CD14-positive monocyte (primary cell): ENCODE measurements around the gene TRIM31. TPM values are rescaled to one million over a fixed set of nuclear protein-coding genes. Genes with fewer than 3 reads are reported as not detected.
A peak's percentile ranks its signal among the peaks of the same experiment; 100 is the strongest.

Experiments used
- DNase-seq, 3 donors: peaks; one replicate each; pipeline ENCODE4 v3.0.0-alpha.2; 2011 to 2022
- H2AFZ ChIP-seq: 2 replicates; pipeline ENCODE4 v1.6.0; 2012; ENCODE audit warnings: mild to moderate bottlenecking, low read depth, low read length, inconsistent platforms; ENCODE audit not compliant: insufficient read depth, poor library complexity, severe bottlenecking
- H3K27ac ChIP-seq, 2 donors: 1 replicate in 1 of 2; 2 replicates in 1 of 2; pipeline ENCODE4 v1.5.1; 2012 to 2013; ENCODE audit warnings: low read length in 2 of 2, control low read depth in 1 of 2, inconsistent platforms in 1 of 2, low read depth in 1 of 2, mild to moderate bottlenecking in 1 of 2
- H3K27me3 ChIP-seq, 2 donors: one replicate each; pipeline versions ENCODE4 v1.6.0 to v1.6.1; 2011 to 2013; ENCODE audit warnings: low read length in 2 of 2; ENCODE audit not compliant: control insufficient read depth in 2 of 2, insufficient read depth in 2 of 2
- H3K36me3 ChIP-seq, 2 donors: replicated peaks in 1 of 2; 1 replicate in 1 of 2; 2 replicates in 1 of 2; pipeline versions ENCODE4 v1.5.1 to v1.6.1; 2012 to 2013; ENCODE audit warnings: low read length in 2 of 2, control low read depth in 1 of 2, inconsistent platforms in 1 of 2, mild to moderate bottlenecking in 1 of 2; ENCODE audit not compliant: insufficient read depth in 2 of 2, control insufficient read depth in 1 of 2
- H3K4me1 ChIP-seq, 2 donors: 1 replicate in 1 of 2; 2 replicates in 1 of 2; pipeline versions ENCODE4 v1.5.1 to v1.6.1; 2012 to 2013; ENCODE audit warnings: low read length in 2 of 2, control low read depth in 1 of 2, inconsistent platforms in 1 of 2, mild to moderate bottlenecking in 1 of 2, moderate library complexity in 1 of 2; ENCODE audit not compliant: insufficient read depth in 2 of 2, control insufficient read depth in 1 of 2
- H3K4me2 ChIP-seq: replicated peaks from 2 replicates; pipeline ENCODE3; 2012; ENCODE audit warnings: low read length, moderate library complexity, mild to moderate bottlenecking; ENCODE audit not compliant: poor library complexity, severe bottlenecking; ENCODE audit errors: extremely low read depth
- H3K4me3 ChIP-seq, 3 experiments: fragments of 200-600 bp in 1 of 3; sonication (generic) in 1 of 3; replicated peaks in 1 of 3; 1 replicate in 2 of 3; 2 replicates in 1 of 3; pipeline ENCODE4 v1.5.1; 2011 to 2013; ENCODE audit warnings: low read length in 3 of 3, mild to moderate bottlenecking in 3 of 3, control low read depth in 2 of 3, low read depth in 2 of 3, inconsistent platforms in 1 of 3, moderate library complexity in 1 of 3
- H3K79me2 ChIP-seq: 2 replicates; pipeline ENCODE4 v1.6.0; 2012; ENCODE audit warnings: mild to moderate bottlenecking, control low read depth, inconsistent platforms, low read length, moderate library complexity; ENCODE audit not compliant: insufficient read depth
- H3K9ac ChIP-seq: 2 replicates; pipeline ENCODE4 v1.6.0; 2017; ENCODE audit warnings: low read length, mild to moderate bottlenecking; ENCODE audit not compliant: insufficient read depth, poor library complexity, severe bottlenecking
- H3K9me3 ChIP-seq, 2 donors: replicated peaks in 1 of 2; 1 replicate in 1 of 2; 2 replicates in 1 of 2; pipeline versions ENCODE4 v1.5.1 to v1.6.1; 2012 to 2013; ENCODE audit warnings: low read length in 2 of 2, control low read depth in 1 of 2; ENCODE audit not compliant: control insufficient read depth in 1 of 2, insufficient read depth in 1 of 2
- H4K20me1 ChIP-seq: 2 replicates; pipeline ENCODE4 v1.6.0; 2012; ENCODE audit warnings: mild to moderate bottlenecking, low read length, control low read depth, moderate library complexity; ENCODE audit not compliant: insufficient read depth
- H3K27ac Mint-ChIP-seq, 7 donors: one replicate each; pipeline ENCODE4 v1.8.0; 2020; ENCODE audit warnings: mild to moderate bottlenecking in 7 of 7, mixed read lengths in 7 of 7, moderate library complexity in 6 of 7, inconsistent platforms in 2 of 7
- H3K27me3 Mint-ChIP-seq, 3 donors: one replicate each; pipeline ENCODE4 v1.8.0; 2021 to 2022; ENCODE audit warnings: low read depth in 3 of 3, mild to moderate bottlenecking in 3 of 3, mixed read lengths in 3 of 3, moderate library complexity in 3 of 3, inconsistent platforms in 1 of 3
- H3K36me3 Mint-ChIP-seq, 2 donors: one replicate each; pipeline ENCODE4 v1.8.0; 2020; ENCODE audit warnings: mixed read lengths in 2 of 2, inconsistent platforms in 1 of 2, mild to moderate bottlenecking in 1 of 2
- H3K4me1 Mint-ChIP-seq: one replicate; pipeline ENCODE4 v1.8.0; 2020; ENCODE audit warnings: mild to moderate bottlenecking, mixed read lengths
- H3K4me3 Mint-ChIP-seq, 2 donors: one replicate each; pipeline ENCODE4 v1.8.0; 2020; ENCODE audit warnings: mild to moderate bottlenecking in 2 of 2, mixed read lengths in 2 of 2, moderate library complexity in 1 of 2
- H3K9me3 Mint-ChIP-seq, 7 donors: one replicate each; pipeline ENCODE4 v1.8.0; 2020 to 2022; ENCODE audit warnings: mixed read lengths in 7 of 7, mild to moderate bottlenecking in 6 of 7, moderate library complexity in 6 of 7, inconsistent platforms in 2 of 7
- WGBS: methylation state at CpG from one replicate; pipeline ENCODE4 v1.1.5; 2013; ENCODE audit warnings: missing lambda C conversion rate; ENCODE audit not compliant: insufficient coverage; 5-methylcytosine and 5-hydroxymethylcytosine counted together
- intact Hi-C, 2 donors: fragments of 100-400 bp; cut with micrococcal nuclease; formaldehyde crosslinking; loops; one replicate each; pipeline versions ENCODE4 v1.15.0 to v1.15.1; 2023
- polyA plus RNA-seq, 3 donors: library from polyadenylated mRNA; depleted of rRNA in 1 of 3; unstranded in 2 of 3; stranded (reverse) in 1 of 3; fragments of 300-500 nt in 2 of 3; fragments of >200 nt in 1 of 3; fragmentation: Illumina TruSeq in 2 of 3; gene quantifications; 1 replicate in 2 of 3; 2 replicates in 1 of 3; pipeline ENCODE4 v1.2.3, GENCODE V29; 2012 to 2021
- TF ChIP-seq, protein P1 (sequence below): fragments of 200-600 bp; IDR thresholded peaks from one replicate; pipeline ENCODE4 v1.8.0; 2022; ENCODE audit warnings: antibody characterized with exemption, mild to moderate bottlenecking

TRIM31 gene
- polyA plus RNA-seq, 3 donors: not detected

GRCh38 chr6:30156262-30156599 is 43.3 kb upstream of the TRIM31 start:
- no peaks in the 10 kb centered on the region for H3K27me3 ChIP-seq
- no peak overlapping the region for H2AFZ ChIP-seq
- peaks cover 28 to 37% of the 10 kb centered on the region in 2 donors for H3K4me1 ChIP-seq
- H3K4me1 Mint-ChIP-seq: peaks cover 28% of the 10 kb centered on the region
- peaks cover 0 to 6% (median 2%) of the 10 kb centered on the region in 3 donors for H3K27me3 Mint-ChIP-seq
- no peaks in the 10 kb centered on the region for H3K79me2 ChIP-seq
- peak overlapping the region in 2 of 7 donors; percentile 49 to 55 for H3K27ac Mint-ChIP-seq
- no peak for DNase-seq
- H4K20me1 ChIP-seq: no peaks in the 10 kb centered on the region
- no peaks in the 10 kb centered on the region for H3K36me3 Mint-ChIP-seq
- no peaks in the 10 kb centered on the region for H3K9me3 ChIP-seq
- no peak overlapping the region for H3K27ac ChIP-seq
- TF ChIP-seq, protein P1, sequence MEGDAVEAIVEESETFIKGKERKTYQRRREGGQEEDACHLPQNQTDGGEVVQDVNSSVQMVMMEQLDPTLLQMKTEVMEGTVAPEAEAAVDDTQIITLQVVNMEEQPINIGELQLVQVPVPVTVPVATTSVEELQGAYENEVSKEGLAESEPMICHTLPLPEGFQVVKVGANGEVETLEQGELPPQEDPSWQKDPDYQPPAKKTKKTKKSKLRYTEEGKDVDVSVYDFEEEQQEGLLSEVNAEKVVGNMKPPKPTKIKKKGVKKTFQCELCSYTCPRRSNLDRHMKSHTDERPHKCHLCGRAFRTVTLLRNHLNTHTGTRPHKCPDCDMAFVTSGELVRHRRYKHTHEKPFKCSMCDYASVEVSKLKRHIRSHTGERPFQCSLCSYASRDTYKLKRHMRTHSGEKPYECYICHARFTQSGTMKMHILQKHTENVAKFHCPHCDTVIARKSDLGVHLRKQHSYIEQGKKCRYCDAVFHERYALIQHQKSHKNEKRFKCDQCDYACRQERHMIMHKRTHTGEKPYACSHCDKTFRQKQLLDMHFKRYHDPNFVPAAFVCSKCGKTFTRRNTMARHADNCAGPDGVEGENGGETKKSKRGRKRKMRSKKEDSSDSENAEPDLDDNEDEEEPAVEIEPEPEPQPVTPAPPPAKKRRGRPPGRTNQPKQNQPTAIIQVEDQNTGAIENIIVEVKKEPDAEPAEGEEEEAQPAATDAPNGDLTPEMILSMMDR: no peak
- no peak overlapping the region for H3K4me3 Mint-ChIP-seq
- no peaks in the 10 kb centered on the region for H3K36me3 ChIP-seq
- intact Hi-C loops: no loop called here
- no peak overlapping the region for H3K9ac ChIP-seq
- H3K4me3 ChIP-seq: no peak overlapping the region
- no peak overlapping the region for H3K4me2 ChIP-seq
- no CpG with 5 or more reads among the region's 4 CpGs for WGBS
- no peaks in the 10 kb centered on the region for H3K9me3 Mint-ChIP-seq

DNA sequence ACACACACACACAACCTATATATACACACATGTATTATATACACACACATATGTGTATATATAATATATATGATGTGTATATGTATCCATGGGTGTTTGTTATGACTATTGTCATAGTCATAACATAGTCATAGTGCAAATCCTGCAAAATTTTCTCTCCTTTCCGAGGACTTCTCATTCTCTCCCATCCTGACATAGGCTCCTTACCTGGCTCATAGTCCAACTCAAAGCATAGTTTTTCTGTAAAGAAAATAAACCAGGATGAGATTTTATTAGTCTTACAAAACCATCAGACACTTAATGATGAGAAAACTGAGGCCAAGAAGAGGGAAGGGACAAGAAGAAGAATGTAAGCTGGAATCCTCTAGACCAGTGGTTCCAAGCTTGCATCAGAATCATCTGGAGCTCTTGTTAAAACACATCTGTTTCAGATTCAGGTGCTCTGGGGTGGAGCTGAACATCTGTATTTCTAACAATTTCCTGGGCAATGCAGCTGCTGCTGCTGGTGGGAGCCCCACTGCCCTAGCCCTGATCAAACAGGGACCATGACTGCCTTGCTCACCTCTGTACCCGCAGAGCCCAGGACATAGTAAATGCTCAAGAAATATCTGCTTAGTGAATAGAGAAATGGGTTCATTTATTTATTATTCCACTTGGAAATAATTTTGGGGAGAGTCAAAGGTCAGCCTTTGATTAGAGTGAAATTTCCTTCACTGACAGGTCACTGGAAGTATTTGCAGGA is 42.8 kb upstream of the TRIM31 start:
- Mint-ChIP-seq H3K9me3 (peaks cover 0 to 3% (median 0%) of the 10 kb centered on the region in 7 donors), H3K4me3 (no peak overlapping the region), H3K27ac (peak overlapping the region in 1 of 7 donors; percentile 49), H3K4me1 (peaks cover 28% of the 10 kb centered on the region), H3K36me3 (no peaks in the 10 kb centered on the region), H3K27me3 (peaks cover 0 to 4% (median 2%) of the 10 kb centered on the region in 3 donors)
- H3K36me3 ChIP-seq: no peaks in the 10 kb centered on the region
- no peaks in the 10 kb centered on the region for H3K27me3 ChIP-seq
- no peak overlapping the region for H3K4me2 ChIP-seq
- H2AFZ ChIP-seq: no peak overlapping the region
- H3K9me3 ChIP-seq: no peaks in the 10 kb centered on the region
- no peaks in the 10 kb centered on the region for H3K79me2 ChIP-seq
- H3K27ac ChIP-seq: no peak overlapping the region
- H4K20me1 ChIP-seq: no peaks in the 10 kb centered on the region
- no CpG with 5 or more reads among the region's 2 CpGs for WGBS
- TF ChIP-seq, protein P1: no peak
- DNase-seq: no peak
- intact Hi-C loops: no loop called here
- H3K4me3 ChIP-seq: no peak overlapping the region
- H3K4me1 ChIP-seq: peaks cover 28 to 38% of the 10 kb centered on the region in 2 donors
- no peak overlapping the region for H3K9ac ChIP-seq
